ENCODE data around the gene DBH. TPM values are rescaled to one million over a fixed set of nuclear protein-coding genes. Genes with fewer than 3 reads are reported as not detected.

The DBH gene
- total and polyA plus RNA-seq, 2 donors from 2014 or later: 0.39 TPM; not detected in 1

GRCh38 chr9:133614678-133615077 is 21.5 kb upstream of the DBH start:
- intact Hi-C loops (cut with DNase I): no loop called here
- TF ChIP-seq, protein P1, sequence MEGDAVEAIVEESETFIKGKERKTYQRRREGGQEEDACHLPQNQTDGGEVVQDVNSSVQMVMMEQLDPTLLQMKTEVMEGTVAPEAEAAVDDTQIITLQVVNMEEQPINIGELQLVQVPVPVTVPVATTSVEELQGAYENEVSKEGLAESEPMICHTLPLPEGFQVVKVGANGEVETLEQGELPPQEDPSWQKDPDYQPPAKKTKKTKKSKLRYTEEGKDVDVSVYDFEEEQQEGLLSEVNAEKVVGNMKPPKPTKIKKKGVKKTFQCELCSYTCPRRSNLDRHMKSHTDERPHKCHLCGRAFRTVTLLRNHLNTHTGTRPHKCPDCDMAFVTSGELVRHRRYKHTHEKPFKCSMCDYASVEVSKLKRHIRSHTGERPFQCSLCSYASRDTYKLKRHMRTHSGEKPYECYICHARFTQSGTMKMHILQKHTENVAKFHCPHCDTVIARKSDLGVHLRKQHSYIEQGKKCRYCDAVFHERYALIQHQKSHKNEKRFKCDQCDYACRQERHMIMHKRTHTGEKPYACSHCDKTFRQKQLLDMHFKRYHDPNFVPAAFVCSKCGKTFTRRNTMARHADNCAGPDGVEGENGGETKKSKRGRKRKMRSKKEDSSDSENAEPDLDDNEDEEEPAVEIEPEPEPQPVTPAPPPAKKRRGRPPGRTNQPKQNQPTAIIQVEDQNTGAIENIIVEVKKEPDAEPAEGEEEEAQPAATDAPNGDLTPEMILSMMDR (IDR thresholded peaks at IDR 0.05; ENCODE audit: borderline replicate concordance, extremely low read depth, insufficient read depth): no peak
- Histone ChIP-seq H3K9ac (ENCODE audit: low read length in 3 of 3) (no peak overlapping the region), H3K36me3 (ENCODE audit: control insufficient read depth in 2 of 3, insufficient read depth in 3 of 3, low read length in 3 of 3) (no peaks in the 10 kb centered on the region), H3K27ac (ENCODE audit: low read depth in 2 of 2, low read length in 2 of 2) (no peak overlapping the region), H3K27me3 (ENCODE audit: control insufficient read depth, insufficient read depth, low read length) (peaks cover 6% of the 10 kb centered on the region), H3K9me3 (ENCODE audit: control insufficient read depth in 2 of 3, insufficient read depth in 1 of 3, low read length in 3 of 3) (no peaks in the 10 kb centered on the region), H3K4me3 (ENCODE audit: low read length in 3 of 3) (no peak overlapping the region), H3K4me1 (ENCODE audit: control insufficient read depth in 2 of 3, insufficient read depth in 2 of 3, low read depth in 1 of 3, low read length in 3 of 3) (no peaks in the 10 kb centered on the region)
- FAIRE-seq (no peak), DNase-seq (peak in 1 of 5 donors; percentile 18)

DNA sequence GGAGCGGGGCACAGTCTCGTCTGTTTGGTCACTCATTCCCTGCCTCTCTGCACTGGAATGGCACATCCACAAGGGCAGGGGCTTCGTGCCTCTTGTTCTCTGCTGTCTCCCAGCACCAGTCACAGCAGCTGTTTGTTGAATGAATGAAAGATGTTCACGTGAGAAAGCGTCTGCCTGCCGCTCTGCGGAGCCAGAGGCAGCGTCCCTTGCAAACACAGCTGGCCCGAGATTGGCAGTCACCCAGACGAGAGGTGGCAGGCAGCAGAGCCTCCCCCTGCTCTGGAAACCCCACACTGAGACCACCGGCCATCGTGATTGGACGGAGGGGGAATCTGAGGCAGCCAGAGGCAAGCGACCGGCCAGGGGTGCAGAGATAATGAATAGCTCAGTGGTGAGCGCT is 21.0 kb upstream of the DBH start:
- Histone ChIP-seq H3K4me1 (ENCODE audit: control insufficient read depth in 2 of 3, insufficient read depth in 2 of 3, low read depth in 1 of 3, low read length in 3 of 3) (no peaks in the 10 kb centered on the region), H3K4me3 (ENCODE audit: low read length in 3 of 3) (no peak overlapping the region), H3K36me3 (ENCODE audit: control insufficient read depth in 2 of 3, insufficient read depth in 3 of 3, low read length in 3 of 3) (no peaks in the 10 kb centered on the region), H3K27me3 (ENCODE audit: control insufficient read depth, insufficient read depth, low read length) (peaks cover 6% of the 10 kb centered on the region), H3K9me3 (ENCODE audit: control insufficient read depth in 2 of 3, insufficient read depth in 1 of 3, low read length in 3 of 3) (no peaks in the 10 kb centered on the region), H3K27ac (ENCODE audit: low read depth in 2 of 2, low read length in 2 of 2) (no peak overlapping the region), H3K9ac (ENCODE audit: low read length in 3 of 3) (no peak overlapping the region)
- peak in 1 of 5 donors; percentile 16 for DNase-seq
- intact Hi-C loops (cut with DNase I): no loop called here
- TF ChIP-seq, protein P1 (IDR thresholded peaks at IDR 0.05; ENCODE audit: borderline replicate concordance, extremely low read depth, insufficient read depth): no peak
- FAIRE-seq: no peak

GRCh38 chr9:133615606-133616188 is 20.5 kb upstream of the DBH start:
- Histone ChIP-seq H3K27ac (ENCODE audit: low read depth in 2 of 2, low read length in 2 of 2) (no peak overlapping the region), H3K36me3 (ENCODE audit: control insufficient read depth in 2 of 3, insufficient read depth in 3 of 3, low read length in 3 of 3) (no peaks in the 10 kb centered on the region), H3K27me3 (ENCODE audit: control insufficient read depth, insufficient read depth, low read length) (peaks cover 3% of the 10 kb centered on the region), H3K9me3 (ENCODE audit: control insufficient read depth in 2 of 3, insufficient read depth in 1 of 3, low read length in 3 of 3) (no peaks in the 10 kb centered on the region), H3K4me1 (ENCODE audit: control insufficient read depth in 2 of 3, insufficient read depth in 2 of 3, low read depth in 1 of 3, low read length in 3 of 3) (no peaks in the 10 kb centered on the region), H3K9ac (ENCODE audit: low read length in 3 of 3) (no peak overlapping the region), H3K4me3 (ENCODE audit: low read length in 3 of 3) (no peak overlapping the region)
- intact Hi-C loops (cut with DNase I): no loop called here
- TF ChIP-seq, protein P1 (IDR thresholded peaks at IDR 0.05; ENCODE audit: borderline replicate concordance, extremely low read depth, insufficient read depth): no peak
- FAIRE-seq: no peak
- DNase-seq: peak in 1 of 5 donors; percentile 67

Measured in kidney (tissue), 14 donors.